AG04449 (cell line): ENCODE measurements around the gene ABHD12.

Source experiments
- CTCF ChIA-PET: fragments of 350-600 bp; formaldehyde crosslinking; extraction: SDS; loops from one replicate; lab custom pipeline; 2021; ENCODE audit warnings: antibody characterized with exemption; lab: Yijun Ruan, JAX
- POLR2A ChIA-PET: fragments of 400-600, 350-600 bp; formaldehyde crosslinking; extraction: SDS; loops from one replicate; lab custom pipeline; 2020; ENCODE audit warnings: antibody characterized with exemption, inconsistent platforms; lab: Yijun Ruan, JAX
- DNase-seq: peaks from one replicate; pipeline ENCODE4 v3.0.0-alpha.2; 2010; ENCODE audit warnings: low read depth, low spot score
- H3K4me3 ChIP-seq: 2 replicates; pipeline ENCODE4 v1.5.1; 2011; ENCODE audit warnings: low read depth, mild to moderate bottlenecking, control low read depth, low read length
- CTCF ChIP-seq: IDR thresholded peaks from one replicate; pipeline ENCODE4 v1.5.1; 2011; ENCODE audit warnings: mild to moderate bottlenecking, moderate library complexity, low read length, control low read depth, inconsistent platforms; ENCODE audit not compliant: insufficient read depth; ENCODE audit errors: missing control alignments

Gene ABHD12

GRCh38 chr20:25280051-25280573 is 110.5 kb downstream of the ABHD12 start:
- no peak for DNase-seq
- ChIA-PET POLR2A (no interaction called here), CTCF (interaction anchor here (1.2 to 1.3 kb wide), 2 partner anchors 16 to 119 kb away, joined by 3 to 4 read pairs; no protein-coding TSS in a partner anchor)
- no peak overlapping the region for H3K4me3 ChIP-seq
- TF ChIP-seq CTCF: no peak

- ChIA-PET POLR2A (no interaction called here), CTCF (interaction anchor here (1.2 to 1.3 kb wide), 2 partner anchors 16 to 120 kb away, joined by 3 to 4 read pairs; no protein-coding TSS in a partner anchor)
- H3K4me3 ChIP-seq: no peak overlapping the region
- TF ChIP-seq CTCF: no peak
- DNase-seq: no peak
Observed at GRCh38 chr20:25279403-25279802, 111.2 kb downstream of the ABHD12 start.

- H3K4me3 ChIP-seq: no peak overlapping the region
- ChIA-PET CTCF (interaction anchor here (1.2 to 1.3 kb wide), 2 partner anchors 17 to 120 kb away, joined by 3 to 4 read pairs; no protein-coding TSS in a partner anchor), POLR2A (no interaction called here)
- TF ChIP-seq CTCF: no peak
- no peak for DNase-seq
Observed at GRCh38 chr20:25278636-25279361, 111.8 kb downstream of the ABHD12 start.

GRCh38 chr20:25277941-25278521 is 112.6 kb downstream of the ABHD12 start:
- CTCF ChIA-PET: no interaction called here
- no peak overlapping the region for H3K4me3 ChIP-seq
- POLR2A ChIA-PET: no interaction called here
- TF ChIP-seq CTCF: no peak
- DNase-seq: no peak

- DNase-seq: no peak
- TF ChIP-seq CTCF: no peak
- no peak overlapping the region for H3K4me3 ChIP-seq
- ChIA-PET POLR2A (no interaction called here), CTCF (no interaction called here)
Observed at GRCh38 chr20:25277051-25277801, 113.4 kb downstream of the ABHD12 start.
